HEK293T (cell line): Measurements from ENCODE around the gene NCL.
"Not testable (repeated sequence)": the region's sequence is repeated elsewhere in the genome, so short reads cannot be mapped to it uniquely, and the experiment has no call there.

Experiments
- CTCF ChIA-PET: fragments of 350-600 bp; formaldehyde crosslinking; extraction: SDS; loops from one replicate; lab custom pipeline; 2021; ENCODE audit warnings: antibody characterized with exemption, inconsistent platforms; lab: Yijun Ruan, JAX
- POLR2A ChIA-PET: fragments of 350-600 bp; formaldehyde crosslinking; extraction: SDS; loops from one replicate; lab custom pipeline; 2020; ENCODE audit warnings: antibody characterized with exemption, inconsistent platforms; lab: Yijun Ruan, JAX
- DNase-seq: peaks from one replicate; pipeline ENCODE4 v3.0.0; 2012; ENCODE audit warnings: mixed read lengths; ENCODE audit errors: extremely low spot score
- ARNT ChIP-seq: fragments of 450-650 bp; IDR thresholded peaks from 2 replicates; pipeline ENCODE4 v1.6.1; 2017; ENCODE audit warnings: mild to moderate bottlenecking
- BHLHE40 ChIP-seq: fragments of 450-650 bp; IDR thresholded peaks from 2 replicates; pipeline ENCODE4 v1.6.1; 2016; ENCODE audit warnings: mild to moderate bottlenecking, moderate library complexity, borderline replicate concordance
- CTBP1 ChIP-seq: fragments of 450-650 bp; IDR thresholded peaks from 2 replicates; pipeline ENCODE4 v1.6.1; 2016; ENCODE audit warnings: borderline replicate concordance
- ELF4 ChIP-seq: fragments of 450-650 bp; IDR thresholded peaks from 2 replicates; pipeline ENCODE4 v1.6.1; 2017; ENCODE audit warnings: antibody characterized with exemption
- FOXA1 ChIP-seq: fragments of 450-650 bp; IDR thresholded peaks from 2 replicates; pipeline ENCODE4 v1.6.1; 2016; ENCODE audit warnings: mild to moderate bottlenecking
- FOXK2 ChIP-seq: fragments of 450-650 bp; IDR thresholded peaks from 2 replicates; pipeline ENCODE4 v1.6.1; 2016; ENCODE audit warnings: mild to moderate bottlenecking
- FOXM1 ChIP-seq: fragments of 450-650 bp; IDR thresholded peaks from 2 replicates; pipeline ENCODE4 v1.6.1; 2017; ENCODE audit warnings: mild to moderate bottlenecking, borderline replicate concordance
- HDGF ChIP-seq: fragments of 450-650 bp; IDR thresholded peaks from 2 replicates; pipeline ENCODE4 v1.6.1; 2017; ENCODE audit warnings: antibody characterized with exemption, borderline replicate concordance
- L3MBTL2 ChIP-seq: fragments of 450-650 bp; conservative IDR thresholded peaks from 2 replicates; pipeline ENCODE4 v1.6.1; 2016; ENCODE audit warnings: mild to moderate bottlenecking
- LEF1 ChIP-seq: fragments of 450-650 bp; IDR thresholded peaks from 2 replicates; pipeline ENCODE4 v1.6.1; 2017; ENCODE audit warnings: mild to moderate bottlenecking, borderline replicate concordance
- NFRKB ChIP-seq: fragments of 450-650 bp; IDR thresholded peaks from 2 replicates; pipeline ENCODE4 v1.6.1; 2016; ENCODE audit warnings: mild to moderate bottlenecking, moderate library complexity
- PKNOX1 ChIP-seq: fragments of 450-650 bp; IDR thresholded peaks from 2 replicates; pipeline ENCODE4 v1.6.1; 2016
- SP1 ChIP-seq: fragments of 450-650 bp; IDR thresholded peaks from 2 replicates; pipeline ENCODE4 v1.6.1; 2017
- SUZ12 ChIP-seq: fragments of 450-650 bp; IDR thresholded peaks from 2 replicates; pipeline ENCODE4 v1.6.1; 2016; ENCODE audit warnings: mild to moderate bottlenecking
- TARDBP ChIP-seq: fragments of 450-650 bp; IDR thresholded peaks from 2 replicates; pipeline ENCODE4 v1.6.1; 2016
- ZNF384 ChIP-seq: fragments of 450-650 bp; IDR thresholded peaks from 2 replicates; pipeline ENCODE4 v1.6.1; 2016

NCL gene

GRCh38 chr2:231413456-231413855 is 50.8 kb downstream of the NCL start:
- TF ChIP-seq HDGF (no peak), TARDBP (no peak), FOXA1 (no peak), FOXM1 (no peak), PKNOX1 (no peak), NFRKB (no peak), CTBP1 (no peak), ZNF384 (no peak), ARNT (no peak), BHLHE40 (no peak), ELF4 (no peak), L3MBTL2 (no peak)
- peak; percentile 3 for DNase-seq
- POLR2A ChIA-PET: interaction anchor here (1.3 to 1.5 kb wide), 3 partner anchors 39 to 52 kb away, joined by 3 to 7 read pairs (median 5); partner anchors contain the start of gene NCL
- CTCF ChIA-PET: interaction anchor here (0.7 to 1.9 kb wide), 4 partner anchors 13 to 110 kb away, joined by 3 to 4 read pairs (median 4); no protein-coding TSS in a partner anchor

- ChIA-PET POLR2A (interaction anchor here (1.1 to 1.5 kb wide), 3 partner anchors 39 to 185 kb away, joined by 3 to 5 read pairs (median 3); no protein-coding TSS in a partner anchor), CTCF (interaction anchor here (0.7 to 1.9 kb wide), 11 partner anchors 9 to 214 kb away, joined by 3 to 6 read pairs (median 3); no protein-coding TSS in a partner anchor)
- DNase-seq: no peak
- no peak for TF ChIP-seq SP1
- no peak for TF ChIP-seq SUZ12
- no peak for TF ChIP-seq L3MBTL2
- TF ChIP-seq ARNT: no peak
- TF ChIP-seq HDGF: no peak
- no peak for TF ChIP-seq CTBP1
- no peak for TF ChIP-seq FOXA1
- TF ChIP-seq LEF1: no peak
- no peak for TF ChIP-seq TARDBP
- TF ChIP-seq FOXK2: no peak
These were observed 51.7 kb downstream of the NCL start for GRCh38 chr2:231412618-231412963.

GRCh38 chr2:231411831-231412617 is 52.3 kb downstream of the NCL start:
- no peak for TF ChIP-seq TARDBP
- peak; percentile 92 for DNase-seq
- CTCF ChIA-PET: interaction anchor here (0.6 to 1.9 kb wide), 12 partner anchors 9 to 213 kb away, joined by 3 to 6 read pairs (median 3); no protein-coding TSS in a partner anchor
- POLR2A ChIA-PET: interaction anchor here (1.1 to 1.5 kb wide), 3 partner anchors 40 to 185 kb away, joined by 3 to 5 read pairs (median 3); no protein-coding TSS in a partner anchor

- CTCF ChIA-PET: interaction anchor here (1.2 to 1.8 kb wide), 2 partner anchors 40 to 199 kb away, joined by 3 to 6 read pairs; no protein-coding TSS in a partner anchor
- DNase-seq: no peak
- POLR2A ChIA-PET: no interaction called here
- no peak for TF ChIP-seq PKNOX1
- TF ChIP-seq FOXK2: no peak
- no peak for TF ChIP-seq HDGF
- TF ChIP-seq NFRKB: no peak
- TF ChIP-seq L3MBTL2: no peak
- TF ChIP-seq CTBP1: no peak
- no peak for TF ChIP-seq FOXA1
- TF ChIP-seq TARDBP: no peak
- no peak for TF ChIP-seq ELF4
- TF ChIP-seq SUZ12: no peak
- no peak for TF ChIP-seq LEF1
These were observed 53.0 kb downstream of the NCL start for GRCh38 chr2:231411237-231411636.

- ChIA-PET POLR2A (no interaction called here), CTCF (interaction anchor here (1.2 to 1.5 kb wide), 2 partner anchors 12 to 199 kb away, joined by 3 read pairs; no protein-coding TSS in a partner anchor)
- DNase-seq: peak; percentile 20
- TF ChIP-seq ARNT: no peak
- TF ChIP-seq CTBP1: no peak
- no peak for TF ChIP-seq LEF1
- no peak for TF ChIP-seq ELF4
- TF ChIP-seq FOXM1: no peak
- TF ChIP-seq HDGF: no peak
These were observed 53.8 kb downstream of the NCL start for GRCh38 chr2:231410293-231411004.

- CTCF ChIA-PET: interaction anchor here (0.5 to 1.5 kb wide), 2 partner anchors 11 to 42 kb away, joined by 3 to 4 read pairs; no protein-coding TSS in a partner anchor
- no peak for DNase-seq
- POLR2A ChIA-PET: no interaction called here
- no peak for TF ChIP-seq ELF4
- TF ChIP-seq FOXM1: no peak
- no peak for TF ChIP-seq ARNT
- no peak for TF ChIP-seq NFRKB
- no peak for TF ChIP-seq TARDBP
- TF ChIP-seq FOXK2: no peak
- no peak for TF ChIP-seq CTBP1
- TF ChIP-seq SP1: no peak
- no peak for TF ChIP-seq FOXA1
- no peak for TF ChIP-seq HDGF
- no peak for TF ChIP-seq BHLHE40
These were observed 54.5 kb downstream of the NCL start for GRCh38 chr2:231409776-231410175.

GRCh38 chr2:231408304-231408703 is 56.0 kb downstream of the NCL start:
- DNase-seq, POLR2A ChIA-PET: not testable (repeated sequence)
- CTCF ChIA-PET: interaction anchor here (1.1 kb wide), 1 partner anchor 181 kb away, joined by 3 read pairs; no protein-coding TSS in a partner anchor

- DNase-seq, POLR2A ChIA-PET: not testable (repeated sequence)
- CTCF ChIA-PET: interaction anchor here (0.7 to 1.1 kb wide), 2 partner anchors 70 to 180 kb away, joined by 3 to 4 read pairs; no protein-coding TSS in a partner anchor
These were observed 56.6 kb downstream of the NCL start for GRCh38 chr2:231407686-231408085.

- DNase-seq: not testable (repeated sequence)
- CTCF ChIA-PET: interaction anchor here (0.6 to 1.3 kb wide), 6 partner anchors 46 to 1362 kb away, joined by 3 to 4 read pairs (median 3); no protein-coding TSS in a partner anchor
- POLR2A ChIA-PET: interaction anchor here (0.5 kb wide), 1 partner anchor 182 kb away, joined by 3 read pairs; no protein-coding TSS in a partner anchor
These were observed 58.5 kb downstream of the NCL start for GRCh38 chr2:231405601-231406367.

- CTCF ChIA-PET, POLR2A ChIA-PET, DNase-seq: not testable (repeated sequence)
These were observed 60.1 kb downstream of the NCL start for GRCh38 chr2:231404183-231404578.
